Measurements from ENCODE around the gene CFAP299.
A peak's percentile ranks its signal among the peaks of the same experiment; 100 is the strongest.
"Not testable (repeated sequence)": the region's sequence is repeated elsewhere in the genome, so short reads cannot be mapped to it uniquely, and the experiment has no call there.

Gene CFAP299

DNA sequence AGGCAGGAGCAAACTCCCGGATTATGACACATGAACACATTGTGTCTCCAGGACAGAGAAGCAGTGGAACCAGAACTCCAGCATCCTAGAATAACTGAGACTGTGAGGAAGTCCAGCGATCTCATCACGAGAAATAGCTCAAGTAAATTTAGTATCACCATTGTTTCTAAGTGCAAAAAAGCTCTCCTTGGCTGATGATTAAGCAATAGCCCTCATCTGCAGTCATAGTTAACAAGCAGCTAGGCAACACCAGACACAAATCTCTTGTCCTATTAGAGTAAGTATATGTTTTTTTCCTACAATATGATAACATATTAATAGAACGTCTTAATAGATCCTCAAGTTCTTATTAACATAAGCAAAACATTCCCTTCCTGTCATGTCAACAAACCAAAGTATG, 2.4 kb upstream of the CFAP299 start:
- DNase-seq = no peak

DNA sequence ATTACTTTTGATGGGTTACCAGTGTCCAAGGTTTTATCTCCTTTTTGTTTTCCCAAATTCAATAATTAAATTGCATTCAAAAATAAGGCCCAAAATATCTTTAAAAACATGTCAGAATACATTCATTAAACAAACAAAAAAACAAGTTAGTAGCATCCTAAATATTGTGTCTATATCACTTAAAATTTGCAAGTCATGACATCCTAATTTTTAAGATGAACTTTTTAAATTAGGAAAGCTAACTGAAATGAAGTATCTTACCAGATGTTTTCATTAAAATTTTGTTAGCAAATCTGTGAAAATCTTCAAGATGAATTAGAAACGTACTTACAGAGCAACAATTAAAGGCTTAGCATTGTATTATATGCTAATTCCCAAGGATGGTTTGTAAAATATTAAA, 962 bp upstream of the CFAP299 start:
- DNase-seq = no peak

DNA sequence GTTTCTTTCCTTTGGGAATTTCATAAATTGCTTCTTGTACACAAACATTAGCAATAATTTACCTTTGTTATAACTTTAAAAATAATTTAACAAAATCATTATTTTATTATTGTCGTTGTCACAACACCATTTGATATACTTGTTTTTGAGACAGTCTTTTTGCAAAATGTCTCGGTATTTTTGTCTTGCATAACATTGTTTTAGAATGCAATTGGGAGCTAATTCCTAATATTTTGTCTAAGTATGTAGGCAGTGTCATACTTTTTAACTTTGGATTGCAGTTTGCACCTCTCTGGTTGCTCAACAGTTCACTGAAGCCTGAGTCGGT, 340 bp upstream of the CFAP299 start:
- DNase-seq = no peak

DNA sequence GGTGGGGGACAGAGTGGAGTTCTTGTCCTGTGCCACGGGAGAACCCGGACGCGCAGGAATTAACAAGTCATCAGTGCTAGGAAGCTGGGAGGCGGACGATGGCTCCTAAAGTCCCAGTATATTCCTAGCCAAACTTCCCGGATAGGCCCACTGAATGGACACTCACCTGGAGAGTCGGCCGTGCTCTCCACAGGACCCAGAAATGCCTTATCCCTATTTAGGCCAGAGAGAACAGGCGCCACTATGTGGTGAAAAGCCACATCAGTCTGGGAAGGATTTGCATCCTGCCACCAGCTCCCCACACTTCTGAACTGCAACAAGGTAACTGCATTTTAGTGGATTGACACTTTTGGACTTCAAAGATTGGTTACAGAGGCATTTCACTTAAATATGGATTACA, 1.1 kb downstream of the CFAP299 start:
- no peak for DNase-seq

DNA sequence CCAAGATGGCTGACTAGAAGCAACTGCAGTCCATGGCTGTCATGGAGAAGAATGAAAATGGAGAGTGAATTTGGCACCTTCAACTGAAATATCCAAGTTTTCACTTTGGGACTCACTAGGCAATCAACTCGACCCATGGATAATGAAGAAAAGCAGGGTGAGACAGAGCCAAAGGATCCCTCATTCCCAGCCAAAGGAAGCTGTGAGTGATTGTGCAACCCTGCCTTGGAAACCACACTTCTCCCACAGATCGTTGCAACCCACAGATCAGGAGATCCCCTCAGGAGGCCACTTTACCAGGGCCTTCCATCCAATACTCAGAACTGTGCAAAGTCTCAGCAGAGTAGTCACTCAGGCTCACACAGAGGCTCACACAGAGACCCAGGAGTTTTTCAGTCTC, 4.5 kb downstream of the CFAP299 start:
- DNase-seq = no peak

DNA sequence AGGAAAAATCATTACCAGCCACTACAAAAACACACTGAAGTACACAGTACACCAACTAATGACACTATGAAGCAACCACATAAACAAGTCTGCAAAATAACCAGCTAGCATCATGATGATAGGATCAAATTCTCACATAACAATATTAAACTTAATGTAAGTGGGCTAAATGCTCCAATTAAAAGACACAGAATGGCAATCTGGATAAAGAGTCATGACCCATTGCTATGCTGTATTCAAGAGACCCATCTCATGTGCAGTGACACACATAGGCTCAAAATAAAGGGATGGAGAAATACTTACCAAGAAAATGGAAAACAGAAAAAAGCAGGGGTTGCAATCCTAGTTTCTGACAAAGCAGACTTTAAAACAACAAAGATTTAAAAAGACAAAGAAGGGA, 7.2 kb downstream of the CFAP299 start:
- DNase-seq = not testable (repeated sequence)

DNA sequence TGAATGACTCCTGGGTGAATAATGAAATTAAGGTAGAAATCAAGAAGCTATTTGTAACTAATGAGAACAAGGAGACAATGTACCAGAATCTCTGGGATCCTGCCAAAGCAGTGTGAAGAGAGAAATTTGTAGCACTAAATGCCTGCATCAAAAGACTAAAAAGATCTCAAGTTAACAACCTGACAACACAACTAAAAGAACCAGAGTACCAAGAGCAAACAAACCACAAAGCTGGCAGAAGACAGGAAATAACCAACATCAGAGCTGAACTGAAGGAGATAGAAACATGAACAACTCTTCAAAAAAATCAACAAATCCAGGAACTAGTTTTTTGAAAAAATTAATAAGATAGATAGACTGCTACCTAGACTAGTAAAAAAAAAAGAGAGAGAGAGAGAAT, 8.4 kb downstream of the CFAP299 start:
- DNase-seq = no peak

DNA sequence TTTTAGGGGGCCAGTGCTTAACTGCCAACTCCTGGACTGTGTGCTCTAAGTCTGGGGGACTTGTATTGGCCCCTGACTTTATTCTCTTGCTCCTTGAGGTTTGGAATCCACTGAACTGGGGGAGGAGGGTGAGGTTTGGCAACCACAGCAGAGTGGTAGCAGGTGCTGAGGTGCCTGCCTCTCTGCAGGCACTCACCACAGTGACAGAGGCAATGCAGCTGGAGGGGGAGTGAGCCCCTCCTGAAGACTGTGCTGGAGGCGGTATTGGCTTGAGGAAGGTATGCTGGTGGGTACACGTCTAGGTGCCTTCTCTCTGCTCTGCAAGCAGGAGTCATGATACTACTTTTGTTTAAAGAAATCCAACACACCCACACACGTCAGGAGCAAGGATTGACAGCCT, 24.6 kb downstream of the CFAP299 start:
- DNase-seq = no peak

DNA sequence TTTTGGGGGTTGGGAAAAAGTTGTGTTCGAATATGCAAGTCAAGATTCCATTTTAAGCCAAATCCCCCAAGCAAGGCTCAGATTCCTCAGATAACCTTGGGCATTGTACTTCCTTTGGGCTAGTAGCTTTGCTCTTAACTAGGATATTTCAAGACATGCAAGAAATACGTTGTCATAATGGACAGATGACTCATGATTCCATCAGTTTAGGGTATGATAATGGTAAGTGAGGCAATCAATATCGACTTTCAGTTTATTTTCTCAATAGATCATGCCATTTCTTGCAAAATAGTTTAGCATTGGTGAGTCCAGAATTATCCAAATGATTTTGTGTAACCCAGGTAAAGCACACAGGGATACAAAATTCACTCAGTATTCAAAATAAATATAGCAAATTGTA, 25.4 kb downstream of the CFAP299 start:
- DNase-seq = no peak

DNA sequence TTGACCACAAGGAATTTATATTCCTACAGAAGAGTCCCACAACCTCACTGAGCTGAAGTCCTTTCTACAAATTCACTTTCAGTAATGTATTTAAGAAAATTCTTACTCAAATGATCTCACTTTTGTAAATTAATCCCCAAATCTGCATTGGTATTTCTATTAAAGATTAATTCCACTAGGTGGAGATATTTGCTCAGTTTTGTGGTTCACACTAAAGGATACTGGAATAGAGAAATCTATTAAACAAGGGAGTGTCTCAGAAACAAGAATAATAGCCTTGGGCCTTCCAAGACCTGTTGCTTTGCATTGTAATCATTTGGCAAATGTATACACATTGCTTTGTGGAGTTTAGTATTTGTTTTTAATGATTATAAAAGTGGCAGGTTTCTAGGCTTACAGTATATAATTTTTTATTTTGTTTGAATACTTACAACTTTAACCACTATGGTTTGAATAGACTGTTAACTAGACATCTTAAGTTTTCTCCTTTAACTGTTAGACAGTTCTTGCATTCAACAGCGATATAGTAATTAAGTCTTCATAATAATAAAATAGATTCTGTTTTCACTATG, 25.9 kb downstream of the CFAP299 start:
- DNase-seq = no peak

DNA sequence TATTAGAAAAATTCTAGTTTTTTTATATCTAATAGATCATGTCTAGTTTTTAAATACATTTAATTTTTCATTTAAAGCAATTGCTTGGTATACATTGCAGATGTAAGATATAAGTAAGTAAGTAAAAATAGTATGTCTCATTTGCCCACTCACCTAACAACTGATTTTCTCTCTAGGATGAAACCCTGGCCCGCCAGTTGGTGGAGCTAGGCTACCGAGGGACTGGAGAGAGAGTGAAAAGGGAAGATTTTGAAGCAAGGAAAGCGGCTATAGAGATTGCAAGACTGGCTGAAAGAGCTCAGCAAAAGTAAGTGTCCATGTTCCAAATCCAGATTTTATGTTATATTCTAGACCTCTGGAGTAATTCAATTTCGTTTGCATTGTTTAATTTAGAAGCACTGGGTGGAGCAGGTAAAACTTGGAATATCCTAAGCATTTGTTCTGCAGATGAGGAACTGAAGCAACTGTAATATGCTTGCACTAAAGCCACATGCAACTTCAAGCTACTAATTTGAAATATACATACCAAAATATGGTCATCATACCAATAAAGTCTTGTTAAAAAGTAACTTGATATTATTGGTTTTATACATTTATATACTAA, 27.1 kb downstream of the CFAP299 start:
- no peak for DNase-seq

DNA sequence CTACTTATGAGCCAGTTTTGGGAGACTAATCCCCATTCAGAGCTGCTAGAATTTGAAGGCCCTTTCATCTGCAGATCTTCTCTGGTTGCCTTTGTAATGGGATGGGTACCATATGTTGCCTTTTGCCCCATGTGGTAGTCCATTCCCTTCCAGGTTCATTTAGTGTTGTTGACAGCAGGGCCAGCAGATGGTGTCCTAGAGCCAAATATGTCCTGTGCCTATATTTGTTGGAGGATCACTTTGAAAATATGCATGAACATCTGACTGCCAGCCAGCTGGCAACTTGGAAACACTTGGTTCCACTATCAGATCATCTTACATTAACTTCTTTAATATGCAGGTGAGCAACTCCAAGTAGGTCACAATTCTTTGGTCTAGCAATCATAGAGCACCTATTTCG, 30.4 kb downstream of the CFAP299 start:
- peak; percentile 25 for DNase-seq

DNA sequence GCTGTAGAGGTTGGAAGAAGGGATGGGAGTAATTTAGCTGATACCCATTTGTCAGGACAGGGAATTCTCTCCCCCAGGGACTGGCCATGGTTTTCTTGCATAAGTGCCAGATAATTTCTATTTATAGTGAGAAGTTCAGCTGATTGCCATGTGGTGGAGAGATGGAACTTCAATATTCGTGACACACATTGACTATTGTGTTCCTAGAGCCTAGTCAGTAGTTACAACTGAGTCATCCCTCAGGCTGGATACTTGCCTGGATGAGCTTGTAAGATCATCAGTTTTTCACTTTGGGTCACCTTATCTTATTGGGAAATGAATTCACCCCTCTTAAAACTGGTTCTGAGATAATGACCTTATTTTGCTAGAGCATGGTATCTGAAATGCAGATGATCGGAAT, 32.2 kb downstream of the CFAP299 start:
- DNase-seq = no peak

DNA sequence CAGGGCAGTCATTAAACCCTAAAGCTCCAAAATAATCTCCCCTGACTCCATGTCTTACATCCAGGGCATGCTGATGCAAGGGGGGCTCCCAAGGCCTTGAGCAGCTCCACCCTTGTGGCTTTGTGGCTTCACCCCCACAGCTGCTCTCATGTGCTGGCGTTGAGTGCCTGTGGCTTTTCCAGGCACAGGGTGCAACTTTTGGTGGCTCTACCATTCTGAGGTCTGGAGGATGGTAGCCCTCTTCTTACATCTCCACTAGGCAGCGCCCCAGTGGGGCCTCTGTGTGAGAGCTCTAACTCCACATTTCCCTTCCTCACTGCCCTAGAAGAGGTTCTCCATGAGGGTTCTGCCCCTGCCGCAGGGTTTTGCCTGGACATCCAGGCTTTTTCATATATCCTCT, 35.1 kb downstream of the CFAP299 start:
- DNase-seq = no peak

DNA sequence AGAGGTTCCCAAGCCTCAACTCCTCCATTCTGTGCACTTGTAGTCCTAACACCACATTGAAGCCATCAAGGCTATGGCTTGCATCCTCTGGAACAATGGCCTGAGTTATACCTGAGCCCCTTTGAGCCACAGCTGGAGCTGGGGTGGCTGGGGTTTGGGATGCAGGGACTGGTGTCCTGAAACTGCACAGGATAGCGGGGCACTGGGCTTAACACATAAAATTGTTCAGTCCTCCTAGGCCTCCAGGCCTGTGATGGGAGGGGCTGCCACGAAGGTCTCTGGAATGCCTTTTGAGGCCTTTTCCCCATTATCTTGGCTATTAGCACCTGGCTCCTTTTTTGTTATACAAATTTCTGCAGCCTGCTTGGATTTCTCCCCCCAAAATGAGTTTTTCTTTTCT, 35.5 kb downstream of the CFAP299 start:
- DNase-seq = no peak

DNA sequence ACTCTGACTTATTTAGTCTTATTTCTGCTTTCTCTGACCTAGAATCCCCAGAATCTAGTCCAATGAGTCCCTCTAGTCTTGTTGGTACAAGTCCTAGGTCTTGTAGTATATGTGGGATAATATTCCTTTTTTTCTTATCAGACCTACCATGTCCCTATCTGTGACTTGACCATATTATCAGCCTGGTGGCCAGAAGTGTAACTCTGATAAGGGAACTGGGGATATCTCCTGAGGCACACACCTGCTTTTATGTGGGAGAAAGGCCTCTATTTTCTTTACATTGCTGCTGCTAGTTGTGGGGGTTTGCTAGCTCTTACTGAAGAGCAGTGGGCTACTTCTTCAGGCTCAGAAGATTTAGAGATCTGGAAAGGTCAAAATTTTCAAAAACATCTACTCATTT, 38.6 kb downstream of the CFAP299 start:
- DNase-seq = no peak

DNA sequence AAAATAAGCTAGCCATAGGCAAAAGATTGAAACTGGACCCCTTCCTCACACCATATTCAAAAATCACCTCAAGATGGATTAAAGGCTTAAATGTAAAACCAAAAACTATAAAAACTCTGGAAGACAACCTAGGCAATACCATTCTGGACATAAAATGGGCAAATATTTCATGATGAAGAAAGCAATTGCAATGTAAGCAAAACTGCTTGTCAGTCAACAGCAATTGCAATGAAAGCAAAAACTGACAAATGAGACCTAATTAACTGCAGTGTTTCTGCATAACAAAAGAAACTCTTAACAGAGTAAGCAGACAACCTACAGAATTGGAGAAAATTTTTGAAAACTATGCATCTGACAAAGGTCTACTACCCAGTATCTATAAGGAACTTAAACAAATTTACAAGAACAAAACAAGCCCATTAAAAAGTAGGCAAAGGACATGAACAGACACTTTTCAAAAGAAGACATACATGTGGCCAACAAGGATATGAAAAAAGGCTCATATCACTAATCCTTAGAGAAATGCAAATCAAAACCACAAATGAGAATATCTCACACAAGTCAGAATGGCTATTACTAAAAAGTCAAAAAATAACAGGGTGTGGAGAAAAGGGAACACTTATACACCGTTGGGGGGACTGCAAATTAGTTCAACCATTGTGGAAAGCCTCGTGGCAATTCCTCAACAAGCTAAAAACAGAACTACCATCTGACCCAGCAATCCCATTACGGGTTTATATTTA, 46.7 kb downstream of the CFAP299 start:
- DNase-seq = no peak

DNA sequence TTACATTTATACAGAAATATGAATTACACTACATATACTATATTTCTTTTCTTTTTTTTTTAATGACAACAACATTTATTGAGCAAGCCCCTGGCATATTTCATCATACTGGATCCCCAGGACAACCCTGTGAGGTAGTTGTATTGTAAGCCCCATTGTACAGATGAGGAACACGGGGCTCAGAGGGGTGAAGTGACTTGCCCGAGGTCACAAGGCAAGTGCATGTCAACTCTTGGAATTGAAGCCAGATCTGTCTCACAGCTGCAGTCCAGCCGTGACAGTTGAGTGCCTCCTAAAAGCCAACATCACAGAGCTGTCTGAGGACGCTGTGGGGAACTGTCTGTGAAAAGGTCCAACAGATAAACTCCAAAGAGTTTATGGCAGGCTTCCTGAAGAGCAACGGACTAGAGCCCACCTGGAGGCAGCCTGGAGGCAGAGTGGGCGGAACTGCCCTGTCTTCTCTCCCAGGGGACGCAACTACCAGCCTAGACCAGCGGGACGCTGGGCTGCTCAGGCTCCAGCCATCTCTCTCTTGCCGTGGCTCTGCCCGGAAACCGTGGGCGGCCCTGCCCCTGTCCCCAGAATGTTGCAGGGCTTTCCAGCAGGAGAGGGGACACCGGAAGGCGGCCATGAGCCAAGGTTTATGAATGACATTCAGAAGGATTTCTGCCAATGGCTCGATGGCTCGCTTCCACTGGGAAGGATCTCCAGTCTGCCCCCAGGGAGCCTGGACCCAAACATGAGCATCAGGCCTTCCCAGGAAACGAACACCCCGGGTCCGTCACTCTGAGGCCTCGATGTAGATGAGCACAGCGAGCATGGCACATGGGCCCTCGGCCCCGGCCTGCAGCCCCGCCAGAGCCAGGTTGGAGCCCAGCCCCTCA, 50.1 kb downstream of the CFAP299 start:
- no peak for DNase-seq

DNA sequence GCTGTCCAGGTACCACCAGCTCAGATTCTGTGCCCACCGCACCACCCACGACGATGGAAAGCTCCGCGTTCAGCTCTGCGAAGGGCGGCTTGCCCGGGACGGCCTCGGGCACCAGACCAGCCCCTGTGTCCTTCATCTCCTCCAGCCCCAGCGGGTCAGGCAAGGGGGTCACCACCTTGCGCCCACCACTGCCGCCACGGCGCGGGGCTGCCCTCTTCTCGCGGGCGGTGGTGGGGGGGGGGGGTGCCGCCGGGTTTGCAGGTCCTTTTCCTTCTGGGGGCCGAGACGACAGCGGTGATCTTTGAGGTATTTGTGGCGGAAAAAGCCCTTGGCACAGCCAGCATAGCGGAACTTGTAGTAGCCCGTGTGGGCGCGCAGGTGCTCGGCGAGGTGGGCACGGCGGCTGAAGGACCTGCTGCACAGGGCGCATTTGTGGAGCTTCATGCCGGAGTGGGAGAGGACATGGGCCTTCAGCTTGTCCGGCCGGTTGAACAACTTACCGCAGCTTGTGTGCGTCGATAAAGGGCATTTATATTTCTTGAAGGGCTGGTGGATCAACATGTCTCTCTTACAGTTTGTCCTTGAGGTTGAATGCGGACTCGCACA, 50.9 kb downstream of the CFAP299 start:
- DNase-seq = no peak

DNA sequence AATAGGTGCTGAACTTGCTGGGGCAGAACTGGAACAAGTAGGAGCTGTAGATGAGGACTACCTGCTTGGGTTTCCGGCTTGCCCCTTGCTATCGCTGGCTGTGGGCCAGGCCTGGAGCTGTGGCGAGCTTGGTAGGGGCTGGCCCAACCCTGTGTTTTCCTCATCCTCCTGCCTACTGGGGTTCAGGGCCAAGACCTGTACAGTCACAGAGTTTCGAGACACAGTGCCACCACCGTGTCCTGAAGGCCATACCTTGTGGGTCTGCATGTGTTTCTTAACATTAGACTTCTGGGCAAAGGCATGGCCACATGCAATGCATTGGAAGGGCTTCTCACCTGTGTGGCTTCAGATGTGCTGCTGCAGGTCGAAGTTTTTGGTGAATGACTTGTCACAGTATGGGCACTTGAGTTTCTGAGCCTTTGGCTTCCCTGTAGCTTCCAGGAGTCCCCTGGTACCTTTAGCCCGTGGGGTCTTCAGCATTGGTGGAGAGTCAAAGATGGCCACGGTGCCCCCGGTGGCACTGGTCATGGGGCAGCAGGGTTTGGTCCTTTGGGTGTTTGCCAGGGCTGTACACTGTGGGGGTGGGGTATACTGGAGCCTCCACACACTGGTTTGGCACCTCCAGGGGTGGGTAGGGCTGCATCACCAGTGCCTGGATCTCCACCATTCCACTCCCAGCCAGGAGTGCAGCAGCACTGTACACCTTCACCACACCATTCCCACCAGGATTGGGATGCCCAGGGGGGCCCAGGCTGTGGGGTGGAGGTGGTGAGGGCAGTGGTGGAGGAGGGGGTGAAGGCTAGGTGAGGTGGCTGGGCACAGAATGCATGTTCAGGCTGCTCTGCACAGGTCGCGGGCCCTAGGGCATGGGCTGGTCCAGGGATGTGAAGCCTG, 52.1 kb downstream of the CFAP299 start:
- no peak for DNase-seq

DNA sequence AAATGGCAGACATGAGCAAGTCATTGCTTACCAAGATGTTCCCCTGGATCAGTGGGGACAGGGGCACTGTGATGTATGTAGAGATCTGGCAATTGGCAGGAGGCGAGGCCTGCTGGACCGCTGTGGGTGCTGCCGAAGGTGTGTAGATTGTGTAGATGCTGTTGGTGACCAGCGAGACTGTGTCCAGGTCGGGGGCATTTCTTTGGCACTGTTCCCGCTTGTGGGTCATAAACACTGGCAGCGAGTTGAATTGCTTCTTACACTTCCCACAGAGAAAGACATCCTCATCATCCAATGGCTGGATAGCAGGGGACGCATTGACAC, 52.7 kb downstream of the CFAP299 start:
- DNase-seq = no peak

DNA sequence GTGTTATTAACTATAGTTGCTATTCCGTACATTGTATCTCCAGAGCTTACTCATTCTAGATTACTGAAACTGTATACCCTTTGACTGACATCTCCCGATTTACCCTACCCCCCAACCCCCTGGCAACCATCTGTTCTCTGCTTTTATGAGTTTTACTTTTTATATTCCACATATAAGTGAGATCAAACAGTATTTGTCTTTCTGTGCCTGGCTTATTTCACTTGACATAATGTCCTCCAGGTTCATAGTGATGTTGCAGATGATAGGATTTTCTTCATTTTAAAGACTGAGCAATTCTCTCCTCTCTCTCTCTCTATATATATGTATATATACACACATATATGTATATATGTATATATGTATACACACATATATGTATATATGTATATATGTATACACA, 54.6 kb downstream of the CFAP299 start:
- DNase-seq = no peak
